HCT116 (cell line): Measurements from ENCODE around the gene PIGN. TPM values are rescaled to one million over a fixed set of nuclear protein-coding genes. Genes with fewer than 3 reads are reported as not detected.

Experiments used
- ATAC-seq: fragments of 200-7000 bp; cut with Tn5 transposase; 2 replicates; pipeline ENCODE4 v1.9.1; 2020; ENCODE audit warnings: mild to moderate bottlenecking, moderate library complexity
- BruUV-seq: library from RNA; stranded (reverse); fragments of 400-500 nt; replicated peaks from 2 replicates; lab custom pipeline; 2021; lab: Mats Ljungman, UMichigan
- CTCF ChIA-PET: fragments of 300-600 bp; sonication (Branson Sonifier 250); formaldehyde crosslinking; loops from one replicate; lab custom pipeline; 2021; ENCODE audit warnings: antibody characterized with exemption; lab: Charles Lee
- POLR2A ChIA-PET: fragments of 300-600, 350-600 bp; sonication (Branson Sonifier 250); formaldehyde crosslinking; loops from one replicate; lab custom pipeline; 2021; ENCODE audit warnings: antibody characterized with exemption; lab: Charles Lee
- RAD21 ChIA-PET, 2 experiments: fragments of 300-600 bp; sonication (Branson Sonifier 250); formaldehyde crosslinking; loops; one replicate each; lab custom pipeline; 2023; ENCODE audit warnings: low total read pairs in 2 of 2; ENCODE audit not compliant: uncharacterized antibody in 2 of 2, unreplicated experiment in 2 of 2, low non-redundant PET in 1 of 2; lab: Charles Lee
- DNase-seq: peaks from one replicate; pipeline ENCODE4 v3.0.0-alpha.2; 2010; ENCODE audit warnings: low read depth, low spot score
- H2AFZ ChIP-seq: fragments of 200-600 bp; shearing (Covaris generic), sonication (generic); 2 replicates; pipeline ENCODE4 v1.6.1; 2017; ENCODE audit warnings: low read depth, mixed run types, mixed read lengths, antibody characterized with exemption, low read length; ENCODE audit not compliant: poor library complexity, severe bottlenecking
- H3K27ac ChIP-seq: 2 replicates; pipeline ENCODE4 v1.5.1; 2012; ENCODE audit warnings: low read depth, low read length
- H3K27me3 ChIP-seq: fragments of 200-600 bp; sonication (generic); 2 replicates; pipeline ENCODE4 v1.6.1; 2016; ENCODE audit warnings: mixed run types, low read length, mixed read lengths; ENCODE audit not compliant: insufficient read depth
- H3K36me3 ChIP-seq, 2 experiments: fragments of 200-500 bp in 1 of 2; fragments of 200-600 bp in 1 of 2; sonication (Bioruptor generic) in 1 of 2; sonication (generic) in 1 of 2; 2 replicates each; pipeline versions ENCODE4 v1.5.1 to v1.6.1; 2014 to 2016; ENCODE audit warnings: low read length in 2 of 2, inconsistent platforms in 1 of 2, mixed read lengths in 1 of 2, mixed run types in 1 of 2; ENCODE audit not compliant: insufficient read depth in 2 of 2, control insufficient read depth in 1 of 2
- H3K4me1 ChIP-seq, 2 experiments: fragments of 200-600 bp in 1 of 2; sonication (generic) in 1 of 2; 2 replicates each; pipeline versions ENCODE4 v1.5.1 to v1.6.1; 2012 to 2017; ENCODE audit warnings: low read length in 2 of 2, inconsistent platforms in 1 of 2, mild to moderate bottlenecking in 1 of 2, mixed read lengths in 1 of 2, mixed run types in 1 of 2, moderate library complexity in 1 of 2; ENCODE audit not compliant: insufficient read depth in 2 of 2, control insufficient read depth in 1 of 2
- H3K4me2 ChIP-seq: fragments of 200-600 bp; sonication (generic); 2 replicates; pipeline ENCODE4 v1.6.1; 2017; ENCODE audit warnings: mixed run types, low read length, mixed read lengths
- H3K4me3 ChIP-seq, 2 experiments: fragments of 200-600 bp in 1 of 2; sonication (generic) in 1 of 2; replicated peaks in 1 of 2; 2 replicates each; pipeline ENCODE4 v1.5.1; 2011 to 2016; ENCODE audit warnings: low read length in 2 of 2, control low read depth in 1 of 2, low read depth in 1 of 2, mild to moderate bottlenecking in 1 of 2, mixed read lengths in 1 of 2, mixed run types in 1 of 2
- H3K79me2 ChIP-seq: fragments of 200-600 bp; sonication (generic); 2 replicates; pipeline ENCODE4 v1.6.1; 2017; ENCODE audit warnings: mild to moderate bottlenecking, mixed run types, low read length, moderate library complexity, mixed read lengths; ENCODE audit not compliant: insufficient read depth
- H3K9ac ChIP-seq: fragments of 200-600 bp; sonication (generic); 2 replicates; pipeline ENCODE4 v1.6.1; 2016; ENCODE audit warnings: low read length, mixed read lengths
- H3K9me2 ChIP-seq: fragments of 200-600 bp; sonication (generic), shearing (Covaris generic); 2 replicates; pipeline ENCODE4 v1.6.1; 2017; ENCODE audit warnings: mixed run types, mild to moderate bottlenecking, moderate library complexity; ENCODE audit not compliant: insufficient read depth
- H3K9me3 ChIP-seq, 2 experiments: fragments of 200-500 bp in 1 of 2; fragments of 200-600 bp in 1 of 2; sonication (Bioruptor generic) in 1 of 2; sonication (generic) in 1 of 2; 2 replicates each; pipeline ENCODE4 v1.6.1; 2014 to 2017; ENCODE audit warnings: low read length in 2 of 2, mixed read lengths in 2 of 2, inconsistent platforms in 1 of 2, low read depth in 1 of 2, mild to moderate bottlenecking in 1 of 2, mixed run types in 1 of 2, moderate library complexity in 1 of 2; ENCODE audit not compliant: control insufficient read depth in 1 of 2, insufficient read depth in 1 of 2
- H4K20me1 ChIP-seq: fragments of 200-600 bp; sonication (generic), shearing (Covaris generic); 2 replicates; pipeline ENCODE4 v1.6.1; 2017; ENCODE audit warnings: mixed run types, mild to moderate bottlenecking, moderate library complexity; ENCODE audit not compliant: insufficient read depth
- CBX3 ChIP-seq: IDR thresholded peaks from 2 replicates; pipeline ENCODE4 v1.6.1; 2012; ENCODE audit warnings: low read depth
- CEBPB ChIP-seq: IDR thresholded peaks from 2 replicates; pipeline ENCODE4 v1.6.1; 2012; ENCODE audit warnings: low read depth
- EZH2 ChIP-seq: fragments of 200-600 bp; sonication (generic); IDR thresholded peaks from 2 replicates; pipeline ENCODE4 v1.6.1; 2017; ENCODE audit warnings: antibody characterized with exemption, mixed run types
- POLR2AphosphoS5 ChIP-seq: IDR thresholded peaks from 2 replicates; pipeline ENCODE4 v1.6.1; 2011; ENCODE audit warnings: mild to moderate bottlenecking, low read depth, low read length, moderate library complexity
- ZFX ChIP-seq: fragments of 450-650 bp; IDR thresholded peaks from 2 replicates; pipeline ENCODE4 v1.6.1; 2017
- ZNF274 ChIP-seq: fragments of 200-500 bp; sonication (Bioruptor generic); IDR thresholded peaks from 2 replicates; pipeline ENCODE4 v1.6.1; 2014; ENCODE audit warnings: mild to moderate bottlenecking, low read depth, low read length, inconsistent platforms
- intact Hi-C: fragments of 100-400 bp; cut with micrococcal nuclease; formaldehyde crosslinking; loops from 2 replicates; pipeline ENCODE4 v1.10.0; 2022
- total RNA-seq: library from RNA; stranded (reverse); gene quantifications from one replicate; pipeline ENCODE4 v1.2.1, GENCODE V29; 2021; ENCODE audit not compliant: unreplicated experiment
- TF ChIP-seq, protein P1 (sequence below): IDR thresholded peaks from 2 replicates; pipeline ENCODE4 v1.6.1; 2012
- TF ChIP-seq, protein P2 (sequence below): IDR thresholded peaks from 2 replicates; pipeline ENCODE4 v1.6.1; 2011; ENCODE audit warnings: mild to moderate bottlenecking, low read length, moderate library complexity; ENCODE audit not compliant: insufficient replicate concordance; ENCODE audit errors: extremely low read depth

Gene PIGN
- total RNA-seq, 1 experiment from 2014 or later, result 12.2 TPM

DNA sequence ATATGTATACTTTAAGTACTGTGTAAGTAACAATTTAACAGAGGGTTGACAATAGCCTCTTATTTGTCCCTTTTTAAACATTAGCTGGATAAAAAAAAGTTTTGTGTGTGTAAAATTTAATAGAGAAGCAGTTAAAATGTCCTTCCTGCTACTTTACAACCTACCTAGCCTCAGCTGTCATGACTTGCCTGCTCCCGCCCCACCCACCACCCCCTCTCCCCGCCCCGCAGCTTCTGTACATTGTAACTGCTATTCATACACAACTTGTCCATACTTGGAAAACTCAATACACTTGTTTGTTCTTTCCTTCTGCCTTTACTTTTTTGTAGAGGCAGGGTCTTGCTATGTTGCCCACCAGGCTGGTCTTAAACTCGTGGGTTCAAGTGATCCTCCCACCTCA is 19.7 kb upstream of the PIGN start:
- ATAC-seq (no peak), DNase-seq (no peak)
- intact Hi-C loops, result no loop called here
- Histone ChIP-seq H3K9me3 (no peaks in the 10 kb centered on the region), H3K4me1 (no peaks in the 10 kb centered on the region), H3K4me3 (no peak overlapping the region), H2AFZ (no peak overlapping the region), H3K79me2 (peaks cover 81% of the 10 kb centered on the region), H3K27ac (no peak overlapping the region), H3K4me2 (no peak overlapping the region), H3K27me3 (no peaks in the 10 kb centered on the region), H3K36me3 (no peaks in the 10 kb centered on the region), H4K20me1 (no peaks in the 10 kb centered on the region), H3K9me2 (no peaks in the 10 kb centered on the region), H3K9ac (no peak overlapping the region)
- TF ChIP-seq CBX3 (no peak), ZNF274 (no peak), EZH2 (no peak), POLR2AphosphoS5 (no peak), ZFX (no peak), CEBPB (no peak)
- TF ChIP-seq, protein P1, sequence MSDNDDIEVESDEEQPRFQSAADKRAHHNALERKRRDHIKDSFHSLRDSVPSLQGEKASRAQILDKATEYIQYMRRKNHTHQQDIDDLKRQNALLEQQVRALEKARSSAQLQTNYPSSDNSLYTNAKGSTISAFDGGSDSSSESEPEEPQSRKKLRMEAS, result no peak
- ChIA-PET RAD21 (no interaction called here), CTCF (no interaction called here), POLR2A (no interaction called here)
- BruUV-seq, result no TSS peak

- Histone ChIP-seq H3K27me3 (no peaks in the 10 kb centered on the region), H3K36me3 (no peaks in the 10 kb centered on the region), H3K9ac (no peak overlapping the region), H3K9me2 (no peaks in the 10 kb centered on the region), H3K4me2 (no peak overlapping the region), H2AFZ (no peak overlapping the region), H3K9me3 (no peaks in the 10 kb centered on the region), H3K79me2 (peaks cover 81% of the 10 kb centered on the region), H4K20me1 (no peaks in the 10 kb centered on the region)
- RAD21 ChIA-PET, result no interaction called here
- intact Hi-C loops, result no loop called here
- no peak for DNase-seq
- no peak for ATAC-seq
- TF ChIP-seq, protein P2, sequence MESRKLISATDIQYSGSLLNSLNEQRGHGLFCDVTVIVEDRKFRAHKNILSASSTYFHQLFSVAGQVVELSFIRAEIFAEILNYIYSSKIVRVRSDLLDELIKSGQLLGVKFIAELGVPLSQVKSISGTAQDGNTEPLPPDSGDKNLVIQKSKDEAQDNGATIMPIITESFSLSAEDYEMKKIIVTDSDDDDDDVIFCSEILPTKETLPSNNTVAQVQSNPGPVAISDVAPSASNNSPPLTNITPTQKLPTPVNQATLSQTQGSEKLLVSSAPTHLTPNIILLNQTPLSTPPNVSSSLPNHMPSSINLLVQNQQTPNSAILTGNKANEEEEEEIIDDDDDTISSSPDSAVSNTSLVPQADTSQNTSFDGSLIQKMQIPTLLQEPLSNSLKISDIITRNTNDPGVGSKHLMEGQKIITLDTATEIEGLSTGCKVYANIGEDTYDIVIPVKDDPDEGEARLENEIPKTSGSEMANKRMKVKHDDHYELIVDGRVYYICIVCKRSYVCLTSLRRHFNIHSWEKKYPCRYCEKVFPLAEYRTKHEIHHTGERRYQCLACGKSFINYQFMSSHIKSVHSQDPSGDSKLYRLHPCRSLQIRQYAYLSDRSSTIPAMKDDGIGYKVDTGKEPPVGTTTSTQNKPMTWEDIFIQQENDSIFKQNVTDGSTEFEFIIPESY, result no peak
- TF ChIP-seq, all 23 proteins: peak for 0
- no TSS peak for BruUV-seq
- Histone ChIP-seq H3K27ac (no peak overlapping the region), H3K4me1 (no peaks in the 10 kb centered on the region), H3K4me3 (no peak overlapping the region)
- ChIA-PET POLR2A (no interaction called here), CTCF (no interaction called here)
Observed at GRCh38 chr18:62205824-62206223, 19.0 kb upstream of the PIGN start.
